Activated naive CD4-positive, alpha-beta T cell treated with Interleukin-2 at 50 U/mL for 16 hours (primary cell): ENCODE results near the gene TYW3.
"Not testable (repeated sequence)": the region's sequence is repeated elsewhere in the genome, so short reads cannot be mapped to it uniquely, and the experiment has no call there.

ENCODE experiments used
- DNase-seq: peaks from one replicate; pipeline ENCODE4 v3.0.0-alpha.2; 2020

Gene TYW3

GRCh38 chr1:74732071-74732946, 643 bp upstream of the TYW3 start:
- DNase-seq = peak; percentile 21

DNA sequence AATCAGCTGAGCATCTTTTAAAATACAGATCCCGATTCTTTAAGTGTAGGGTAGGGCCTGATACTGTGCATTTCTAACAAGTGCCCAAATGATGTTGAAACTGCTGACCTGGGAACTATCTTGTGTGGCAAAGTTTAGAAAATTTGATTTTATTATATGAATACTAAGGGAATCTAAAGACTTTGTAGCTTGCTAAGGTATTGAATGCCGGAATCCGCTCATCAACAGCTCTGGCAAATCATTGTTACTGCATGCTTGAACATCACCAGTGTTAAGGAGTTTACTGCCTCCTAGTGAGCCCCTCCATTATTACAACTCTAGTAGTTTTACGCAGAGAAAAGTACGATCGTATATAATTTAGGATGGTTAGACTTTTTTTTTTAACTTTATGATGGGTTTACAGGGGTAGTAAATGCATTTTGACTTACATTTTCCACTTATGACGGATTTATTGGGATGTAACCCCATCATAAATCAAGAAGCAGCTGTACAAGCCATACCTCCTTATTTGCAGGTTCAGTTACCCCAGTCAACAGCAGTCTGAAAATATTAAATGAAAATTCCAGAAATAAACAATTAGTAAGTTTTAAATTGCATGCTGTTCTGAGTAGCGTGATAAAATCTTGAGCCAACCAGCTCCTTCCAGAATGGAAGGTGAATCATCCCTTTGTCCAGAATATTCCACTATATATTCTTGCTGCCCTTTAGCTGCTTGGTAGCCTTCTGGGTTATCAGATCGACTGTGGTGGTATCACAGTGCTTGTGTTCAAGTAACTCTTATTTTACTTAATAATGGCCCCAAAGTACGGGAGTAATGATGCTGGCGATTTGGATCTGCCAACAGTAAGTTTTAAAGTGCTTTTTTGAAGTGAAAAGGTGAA, 892 bp downstream of the TYW3 start:
- DNase-seq = peak; percentile 25

GRCh38 chr1:74737333-74737732, 4.4 kb downstream of the TYW3 start:
- no peak for DNase-seq

DNA sequence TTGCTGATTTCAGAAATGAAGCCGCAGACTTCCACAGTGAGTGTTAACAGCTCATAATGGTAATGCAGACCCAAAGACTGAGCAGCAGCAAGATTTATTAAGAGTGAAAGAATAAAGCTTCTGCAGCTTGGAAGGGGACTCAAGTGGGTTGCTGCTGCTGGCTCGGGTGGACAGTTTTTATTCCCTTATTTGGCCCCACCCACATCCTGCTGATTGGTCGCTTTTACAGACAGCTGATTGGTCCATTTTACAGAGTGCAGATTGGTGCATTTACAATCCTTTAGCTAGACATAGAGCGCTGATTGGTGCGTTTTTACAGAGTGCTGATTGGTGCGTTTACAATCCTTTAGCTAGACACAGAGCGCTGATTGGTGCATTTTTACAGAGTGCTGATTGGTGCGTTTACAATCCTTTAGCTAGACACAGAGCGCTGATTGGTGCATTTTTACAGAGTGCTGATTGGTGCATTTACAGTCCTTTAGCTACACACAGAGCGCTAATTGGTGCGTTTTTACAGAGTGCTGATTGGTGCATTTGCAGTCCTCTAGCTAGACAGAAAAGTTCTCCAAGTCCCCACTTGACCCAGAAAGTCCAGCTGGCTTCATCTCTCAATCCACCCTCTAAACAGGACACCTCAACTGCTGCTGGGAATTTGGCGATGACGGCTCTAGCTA, 7.5 kb downstream of the TYW3 start:
- not testable (repeated sequence) for DNase-seq

- not testable (repeated sequence) for DNase-seq
Observed at GRCh38 chr1:74745247-74745646, 12.3 kb downstream of the TYW3 start.

DNA sequence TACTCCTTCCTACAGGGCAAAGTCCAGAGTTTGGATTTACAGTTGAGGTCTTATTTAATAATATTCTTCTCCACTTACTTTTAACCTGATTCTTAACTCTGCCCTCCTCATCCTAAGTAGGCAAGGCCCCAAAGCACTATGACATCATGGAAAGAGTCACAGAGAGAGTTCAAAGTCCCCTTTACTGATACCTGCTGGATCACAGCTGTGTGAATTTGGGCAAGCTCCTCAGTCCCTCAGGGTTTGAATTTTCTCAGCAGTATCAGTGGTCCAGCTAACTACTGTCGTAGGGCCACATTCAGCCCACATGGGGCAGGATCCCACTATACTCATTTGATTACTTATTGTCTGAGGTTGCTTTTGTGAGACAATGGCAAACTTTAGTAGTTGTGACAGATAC, 16.0 kb downstream of the TYW3 start:
- DNase-seq = no peak

GRCh38 chr1:74753104-74753503, 20.2 kb downstream of the TYW3 start:
- no peak for DNase-seq

- DNase-seq = no peak
Observed at GRCh38 chr1:74755475-74755874, 22.5 kb downstream of the TYW3 start.

GRCh38 chr1:74756650-74757049, 23.7 kb downstream of the TYW3 start:
- not testable (repeated sequence) for DNase-seq

DNA sequence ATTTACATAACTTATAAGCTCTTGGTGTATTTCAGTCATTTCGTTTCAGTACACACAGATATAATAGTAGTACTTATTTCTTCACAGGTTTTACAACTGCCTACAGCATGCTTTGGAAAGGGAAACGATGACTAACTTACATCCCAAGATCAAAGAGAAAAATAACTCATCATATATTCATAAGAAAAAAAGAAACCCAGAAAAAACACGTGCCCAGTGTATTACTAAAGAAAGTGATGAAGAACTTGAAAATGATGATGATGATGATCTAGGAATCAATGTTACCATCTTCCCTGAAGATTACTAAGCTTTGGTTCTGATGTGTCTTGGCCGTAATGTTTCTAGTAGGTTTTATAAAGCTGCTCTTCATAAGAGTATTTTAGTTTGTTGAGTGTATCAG, 30.9 kb downstream of the TYW3 start:
- DNase-seq = no peak

DNA sequence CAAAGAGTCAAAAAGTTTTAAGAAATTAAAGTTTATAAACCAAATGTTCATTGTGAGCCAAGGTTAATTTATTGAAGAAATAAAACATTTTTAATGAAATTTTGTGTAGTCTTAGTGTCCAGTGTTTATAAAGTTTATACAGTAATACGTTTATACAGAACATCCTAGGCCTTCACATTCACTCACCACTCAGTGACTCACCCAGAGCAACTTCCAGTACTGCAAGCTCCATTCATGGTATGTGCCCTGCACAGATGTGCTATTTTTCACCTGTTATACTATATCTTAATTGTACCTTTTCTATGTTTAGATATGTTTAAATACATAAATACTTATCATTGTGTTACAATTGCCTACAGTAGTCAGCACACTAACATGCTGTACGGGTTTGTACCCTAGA, 33.6 kb downstream of the TYW3 start:
- no peak for DNase-seq

DNA sequence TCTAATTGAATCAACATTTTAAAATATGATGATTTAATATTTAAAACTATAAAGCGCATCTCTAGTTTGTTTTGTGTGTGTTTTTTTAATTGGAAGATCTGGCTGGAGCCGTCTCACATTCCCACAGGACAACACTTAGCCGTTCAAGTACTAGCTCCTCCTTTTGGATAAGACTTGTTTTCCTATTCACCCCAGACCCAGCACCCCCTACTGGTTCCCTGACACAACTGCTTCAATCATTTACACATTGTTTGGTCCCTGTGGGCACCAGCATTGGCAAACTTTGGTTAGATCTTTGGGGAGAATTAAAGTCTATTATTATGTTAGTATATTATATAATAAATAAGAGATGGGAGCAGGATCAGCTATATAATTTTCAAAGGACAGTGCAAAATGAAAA, 34.5 kb downstream of the TYW3 start:
- DNase-seq = no peak

- DNase-seq = no peak
Observed at GRCh38 chr1:74771913-74772515, 39.1 kb downstream of the TYW3 start.

GRCh38 chr1:74772945-74773344, 40.0 kb downstream of the TYW3 start:
- no peak for DNase-seq

DNA sequence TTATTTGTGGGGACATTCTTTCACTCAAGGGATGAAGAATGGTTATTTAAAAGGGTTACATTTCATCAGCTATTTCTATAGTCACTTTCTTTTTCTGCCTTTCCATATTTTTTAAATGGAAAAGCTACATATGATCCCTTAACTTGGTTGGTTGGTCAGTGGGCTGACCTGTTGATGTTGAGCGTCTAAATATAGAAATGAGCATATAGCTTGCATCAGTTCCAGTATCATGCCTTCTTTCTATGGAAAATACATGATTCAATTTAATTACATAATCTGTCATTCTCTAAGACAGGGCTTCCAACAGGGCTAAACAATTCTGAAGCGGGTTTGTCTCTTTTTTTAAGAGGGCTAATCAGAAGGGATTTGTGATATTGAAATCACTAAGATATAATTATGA, 40.6 kb downstream of the TYW3 start:
- no peak for DNase-seq

- no peak for DNase-seq
Observed at GRCh38 chr1:74775735-74776134, 42.8 kb downstream of the TYW3 start.

DNA sequence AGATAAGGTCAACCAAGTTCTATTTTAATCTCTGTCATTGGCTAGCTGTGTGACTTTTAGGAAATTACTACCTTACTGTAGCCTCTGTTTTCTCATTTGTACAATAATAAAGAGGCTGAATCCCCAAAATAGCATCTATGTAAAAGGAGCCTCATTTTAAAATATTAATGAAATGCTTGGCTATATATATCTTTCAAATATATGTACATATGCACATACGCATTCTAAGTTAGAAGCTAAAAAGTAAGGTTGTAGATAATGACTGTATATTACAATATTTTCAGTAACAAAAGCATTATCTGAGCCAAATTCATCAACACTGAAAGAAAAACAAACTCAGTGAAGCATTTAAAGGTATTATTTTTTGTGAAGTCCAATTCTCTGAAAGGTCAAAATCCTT, 44.6 kb downstream of the TYW3 start:
- DNase-seq = no peak

DNA sequence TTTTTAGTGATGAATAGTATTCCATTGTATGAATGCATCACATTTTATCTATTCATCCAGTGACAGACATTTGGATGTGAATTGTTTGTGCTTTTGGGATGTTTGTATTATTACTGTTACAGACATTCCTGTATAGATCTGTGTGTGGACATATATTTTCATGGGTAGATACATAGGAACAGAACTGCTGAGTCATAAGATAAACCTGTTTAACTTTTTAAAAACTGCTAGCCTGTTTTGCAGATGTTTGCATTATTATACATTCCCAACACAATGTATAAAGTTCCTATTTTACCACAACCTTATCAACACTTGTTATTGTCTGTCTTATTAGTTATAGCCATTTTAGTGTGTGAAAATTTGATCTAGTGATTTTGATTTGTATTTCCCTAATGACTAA, 46.8 kb downstream of the TYW3 start:
- no peak for DNase-seq

DNA sequence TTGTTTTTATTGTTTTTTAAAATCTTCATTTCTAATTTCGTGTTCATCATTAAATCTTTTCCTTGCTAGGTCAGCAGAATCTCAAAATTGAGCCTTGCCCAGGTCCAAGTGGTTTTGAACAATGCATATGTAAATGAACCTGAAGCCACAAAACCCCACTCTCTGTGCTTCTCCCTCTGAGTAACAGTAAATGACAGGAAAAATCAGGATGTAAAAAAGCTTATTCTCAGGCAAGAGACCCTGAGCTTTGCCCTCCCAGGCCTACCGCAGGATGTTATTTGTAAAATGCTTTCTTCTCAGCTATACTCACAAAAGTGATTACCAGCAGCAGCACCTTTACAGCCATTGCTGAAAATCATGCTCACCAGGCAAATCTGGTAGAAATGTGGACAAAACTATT, 47.6 kb downstream of the TYW3 start:
- no peak for DNase-seq

DNA sequence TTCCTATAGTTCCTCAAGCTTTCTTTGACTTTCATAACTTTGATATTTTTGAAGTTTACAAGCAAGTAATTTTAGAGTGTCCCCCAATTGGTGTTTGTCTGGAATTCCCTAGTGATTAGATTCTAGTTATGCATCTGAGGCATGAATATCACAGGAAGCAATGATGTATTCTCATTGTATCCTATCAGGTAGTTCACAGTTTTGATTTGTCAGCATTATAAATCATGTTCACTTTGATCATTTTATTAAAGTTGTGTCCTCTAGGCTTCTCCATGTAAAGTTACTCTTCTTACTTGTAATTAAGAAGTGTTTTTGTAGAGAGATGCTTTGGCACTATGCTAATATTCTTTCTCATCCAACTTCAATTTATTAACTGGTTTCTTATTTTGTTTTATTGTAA, 53.0 kb downstream of the TYW3 start:
- no peak for DNase-seq

DNA sequence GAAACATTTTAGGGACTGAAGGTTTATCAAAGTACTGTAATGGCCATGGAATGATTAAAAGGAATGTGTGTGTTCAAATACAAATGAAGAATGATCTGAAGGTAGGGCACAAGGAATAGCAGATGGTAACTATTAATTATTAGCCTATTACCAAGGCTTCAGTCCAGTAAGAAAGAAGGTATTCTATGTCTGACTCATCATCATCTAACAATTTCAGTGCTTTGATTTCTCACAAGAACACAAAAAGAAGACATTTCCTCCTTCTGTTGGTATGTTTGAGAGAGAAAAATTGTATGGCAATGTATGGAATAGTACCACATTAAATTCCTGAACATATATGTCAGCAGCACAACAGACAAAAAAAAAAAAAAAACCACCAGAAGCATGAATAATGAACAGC, 57.5 kb downstream of the TYW3 start:
- DNase-seq = no peak

GRCh38 chr1:74791491-74791890, 58.5 kb downstream of the TYW3 start:
- DNase-seq = no peak

DNA sequence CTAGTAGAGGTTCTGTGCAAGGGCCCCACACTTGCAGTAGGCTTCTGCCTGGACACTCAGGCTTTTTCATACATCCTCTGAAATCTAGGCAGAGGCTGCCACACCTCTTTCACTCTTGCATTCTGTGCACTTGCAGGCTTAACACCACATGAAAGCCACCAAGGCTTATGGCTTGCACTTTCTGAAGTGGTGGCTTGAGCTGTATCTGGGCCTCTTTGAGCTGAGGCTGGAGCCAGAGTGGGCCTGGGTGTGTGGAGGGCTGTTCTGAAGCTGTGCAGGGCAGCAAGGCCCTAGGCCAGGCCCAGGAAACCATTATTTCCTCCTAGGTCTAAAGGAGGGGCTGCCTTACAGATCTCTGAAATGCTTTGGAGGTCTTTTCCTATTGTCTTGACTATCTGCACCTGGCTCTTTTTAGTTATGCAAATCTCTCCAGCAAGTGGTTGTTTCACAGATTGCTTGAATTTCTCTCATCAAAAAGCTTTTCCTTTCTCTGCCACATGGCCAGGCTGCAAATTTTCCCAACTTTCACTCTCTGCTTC, 66.2 kb downstream of the TYW3 start:
- no peak for DNase-seq
